ENCODE results near the gene PLCL1.

The PLCL1 gene

GRCh38 chr2:198144660-198145059, 340.3 kb downstream of the PLCL1 start:
- no peaks in the 10 kb centered on the region for H3K4me1 ChIP-seq (ENCODE audit: control insufficient read depth, insufficient read depth, low read length)
- H3K27ac ChIP-seq (ENCODE audit: low read depth, low read length): no peak overlapping the region
- no peaks in the 10 kb centered on the region for H3K36me3 ChIP-seq (ENCODE audit: control insufficient read depth, insufficient read depth, low read length)
- no peak overlapping the region for H3K4me3 ChIP-seq (ENCODE audit: low read depth, low read length)
- H3K9ac ChIP-seq (ENCODE audit: low read length): no peak overlapping the region
- H3K9me3 ChIP-seq (ENCODE audit: control insufficient read depth, insufficient read depth, low read depth, low read length): no peaks in the 10 kb centered on the region
- no peaks in the 10 kb centered on the region for H3K27me3 ChIP-seq (ENCODE audit: control insufficient read depth, insufficient read depth, low read length)

- no peak overlapping the region for H3K27ac ChIP-seq (ENCODE audit: low read depth, low read length)
- no peaks in the 10 kb centered on the region for H3K9me3 ChIP-seq (ENCODE audit: control insufficient read depth, insufficient read depth, low read depth, low read length)
- H3K4me1 ChIP-seq (ENCODE audit: control insufficient read depth, insufficient read depth, low read length): no peaks in the 10 kb centered on the region
- H3K36me3 ChIP-seq (ENCODE audit: control insufficient read depth, insufficient read depth, low read length): no peaks in the 10 kb centered on the region
- H3K9ac ChIP-seq (ENCODE audit: low read length): no peak overlapping the region
- no peak overlapping the region for H3K4me3 ChIP-seq (ENCODE audit: low read depth, low read length)
- no peaks in the 10 kb centered on the region for H3K27me3 ChIP-seq (ENCODE audit: control insufficient read depth, insufficient read depth, low read length)
Measured at GRCh38 chr2:198146346-198146940, 342.1 kb downstream of the PLCL1 start.

DNA sequence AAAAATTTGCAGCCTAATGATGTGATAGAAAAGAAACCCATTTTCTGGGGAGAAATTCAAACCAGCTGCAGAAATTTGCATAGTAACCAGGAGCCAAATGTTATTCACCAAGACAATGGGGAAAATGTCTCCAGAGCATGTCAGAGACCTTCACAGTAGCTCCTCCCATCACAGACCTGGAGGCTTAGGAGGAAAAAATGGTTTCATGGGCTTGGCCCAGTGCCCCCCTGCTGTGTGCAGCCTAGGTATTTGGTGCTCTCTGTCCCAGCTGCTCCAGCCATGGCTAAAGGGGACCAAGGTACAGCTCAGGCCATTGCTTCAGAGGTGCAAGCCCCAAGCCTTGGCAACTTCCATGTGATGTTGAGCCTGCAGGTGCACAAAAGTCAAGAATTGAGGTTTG, 352.9 kb downstream of the PLCL1 start:
- Histone ChIP-seq H3K27me3 (ENCODE audit: control insufficient read depth, insufficient read depth, low read length) (no peaks in the 10 kb centered on the region), H3K27ac (ENCODE audit: low read depth, low read length) (no peak overlapping the region), H3K4me3 (ENCODE audit: low read depth, low read length) (no peak overlapping the region), H3K36me3 (ENCODE audit: control insufficient read depth, insufficient read depth, low read length) (no peaks in the 10 kb centered on the region), H3K4me1 (ENCODE audit: control insufficient read depth, insufficient read depth, low read length) (no peaks in the 10 kb centered on the region), H3K9ac (ENCODE audit: low read length) (no peak overlapping the region), H3K9me3 (ENCODE audit: control insufficient read depth, insufficient read depth, low read depth, low read length) (peaks cover 14% of the 10 kb centered on the region)

DNA sequence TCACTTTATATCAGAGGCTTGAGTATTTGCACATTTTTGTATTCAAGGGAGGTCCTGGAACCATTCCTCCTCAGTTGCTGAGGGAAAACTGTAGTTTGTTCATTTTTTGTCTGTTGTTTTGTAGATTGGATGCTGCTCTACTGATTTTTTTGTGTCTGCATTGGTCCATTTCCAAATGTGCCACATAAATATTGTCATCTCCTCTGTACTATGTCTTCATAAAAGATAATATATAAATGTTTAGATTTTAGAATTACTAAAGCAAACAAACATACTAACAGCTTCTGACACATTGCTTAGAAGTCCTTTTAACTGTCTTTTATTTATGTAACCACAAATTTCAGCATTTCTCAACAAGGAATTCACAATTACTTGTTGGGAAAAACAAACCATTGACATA, 356.8 kb downstream of the PLCL1 start:
- H3K27me3 ChIP-seq (ENCODE audit: control insufficient read depth, insufficient read depth, low read length): no peaks in the 10 kb centered on the region

DNA sequence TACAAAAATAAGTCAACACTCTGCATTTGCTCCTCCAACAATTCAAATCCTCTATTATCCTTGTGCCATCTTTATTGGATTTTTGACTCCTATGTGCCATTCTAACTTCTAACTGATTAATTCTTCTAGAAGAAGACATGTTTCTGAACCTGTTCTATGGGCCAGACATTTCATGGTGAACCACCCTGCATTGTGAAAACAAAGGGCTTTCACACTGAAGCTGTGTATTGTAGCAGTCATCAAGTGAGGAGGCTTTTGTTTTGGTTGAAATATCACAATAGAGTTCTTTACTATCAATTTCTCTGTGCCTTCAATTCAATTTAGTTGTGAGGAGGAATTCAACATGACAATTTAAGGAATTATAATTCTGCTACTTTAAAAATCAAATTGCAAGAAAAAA, 357.9 kb downstream of the PLCL1 start:
- H3K36me3 ChIP-seq (ENCODE audit: control insufficient read depth, insufficient read depth, low read length): no peaks in the 10 kb centered on the region
- no peak overlapping the region for H3K4me3 ChIP-seq (ENCODE audit: low read depth, low read length)
- peaks cover 10% of the 10 kb centered on the region for H3K9me3 ChIP-seq (ENCODE audit: control insufficient read depth, insufficient read depth, low read depth, low read length)
- H3K27ac ChIP-seq (ENCODE audit: low read depth, low read length): no peak overlapping the region
- no peaks in the 10 kb centered on the region for H3K4me1 ChIP-seq (ENCODE audit: control insufficient read depth, insufficient read depth, low read length)
- H3K27me3 ChIP-seq (ENCODE audit: control insufficient read depth, insufficient read depth, low read length): no peaks in the 10 kb centered on the region
- H3K9ac ChIP-seq (ENCODE audit: low read length): no peak overlapping the region

More for the DNA sequence above, 356.8 kb downstream of the PLCL1 start:
- no peak overlapping the region for H3K27ac ChIP-seq (ENCODE audit: low read depth, low read length)
- H3K4me3 ChIP-seq (ENCODE audit: low read depth, low read length): no peak overlapping the region
- no peaks in the 10 kb centered on the region for H3K4me1 ChIP-seq (ENCODE audit: control insufficient read depth, insufficient read depth, low read length)
- H3K9ac ChIP-seq (ENCODE audit: low read length): no peak overlapping the region
- H3K9me3 ChIP-seq (ENCODE audit: control insufficient read depth, insufficient read depth, low read depth, low read length): peaks cover 14% of the 10 kb centered on the region
- H3K36me3 ChIP-seq (ENCODE audit: control insufficient read depth, insufficient read depth, low read length): no peaks in the 10 kb centered on the region

DNA sequence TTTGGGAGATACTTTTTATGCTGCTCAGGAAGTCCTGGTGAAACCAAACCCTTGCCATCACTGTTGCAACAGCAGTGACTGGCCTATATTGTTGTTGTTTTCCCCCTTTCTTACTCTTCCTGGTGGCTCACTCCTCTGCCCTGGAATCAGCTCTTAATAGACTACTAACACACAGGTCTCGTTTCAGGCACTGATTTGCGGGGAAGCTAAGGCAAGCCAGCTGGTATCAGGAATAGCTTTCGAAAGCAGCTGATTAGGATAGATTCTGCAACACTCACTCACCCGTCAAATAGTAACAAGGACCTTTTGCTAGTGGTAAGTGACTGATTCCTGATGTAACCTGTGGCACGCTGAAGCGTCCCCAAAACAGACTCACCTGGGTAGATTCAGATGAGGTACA, 360.4 kb downstream of the PLCL1 start:
- no peaks in the 10 kb centered on the region for H3K27me3 ChIP-seq (ENCODE audit: control insufficient read depth, insufficient read depth, low read length)
- no peak overlapping the region for H3K27ac ChIP-seq (ENCODE audit: low read depth, low read length)

GRCh38 chr2:198165289-198165688, 360.9 kb downstream of the PLCL1 start:
- no peaks in the 10 kb centered on the region for H3K9me3 ChIP-seq (ENCODE audit: control insufficient read depth, insufficient read depth, low read depth, low read length)
- H3K4me1 ChIP-seq (ENCODE audit: control insufficient read depth, insufficient read depth, low read length): no peaks in the 10 kb centered on the region
- H3K27me3 ChIP-seq (ENCODE audit: control insufficient read depth, insufficient read depth, low read length): no peaks in the 10 kb centered on the region
- no peak overlapping the region for H3K9ac ChIP-seq (ENCODE audit: low read length)
- no peaks in the 10 kb centered on the region for H3K36me3 ChIP-seq (ENCODE audit: control insufficient read depth, insufficient read depth, low read length)
- no peak overlapping the region for H3K4me3 ChIP-seq (ENCODE audit: low read depth, low read length)
- no peak overlapping the region for H3K27ac ChIP-seq (ENCODE audit: low read depth, low read length)

More for the DNA sequence above, 360.4 kb downstream of the PLCL1 start:
- H3K4me1 ChIP-seq (ENCODE audit: control insufficient read depth, insufficient read depth, low read length): no peaks in the 10 kb centered on the region
- H3K9ac ChIP-seq (ENCODE audit: low read length): no peak overlapping the region
- H3K36me3 ChIP-seq (ENCODE audit: control insufficient read depth, insufficient read depth, low read length): no peaks in the 10 kb centered on the region
- H3K4me3 ChIP-seq (ENCODE audit: low read depth, low read length): no peak overlapping the region
- no peaks in the 10 kb centered on the region for H3K9me3 ChIP-seq (ENCODE audit: control insufficient read depth, insufficient read depth, low read depth, low read length)

- no peak overlapping the region for H3K27ac ChIP-seq (ENCODE audit: low read depth, low read length)
- no peaks in the 10 kb centered on the region for H3K9me3 ChIP-seq (ENCODE audit: control insufficient read depth, insufficient read depth, low read depth, low read length)
- no peaks in the 10 kb centered on the region for H3K4me1 ChIP-seq (ENCODE audit: control insufficient read depth, insufficient read depth, low read length)
- no peaks in the 10 kb centered on the region for H3K36me3 ChIP-seq (ENCODE audit: control insufficient read depth, insufficient read depth, low read length)
- no peaks in the 10 kb centered on the region for H3K27me3 ChIP-seq (ENCODE audit: control insufficient read depth, insufficient read depth, low read length)
- H3K9ac ChIP-seq (ENCODE audit: low read length): no peak overlapping the region
- H3K4me3 ChIP-seq (ENCODE audit: low read depth, low read length): no peak overlapping the region
Measured at GRCh38 chr2:198167346-198167745, 363.0 kb downstream of the PLCL1 start.

DNA sequence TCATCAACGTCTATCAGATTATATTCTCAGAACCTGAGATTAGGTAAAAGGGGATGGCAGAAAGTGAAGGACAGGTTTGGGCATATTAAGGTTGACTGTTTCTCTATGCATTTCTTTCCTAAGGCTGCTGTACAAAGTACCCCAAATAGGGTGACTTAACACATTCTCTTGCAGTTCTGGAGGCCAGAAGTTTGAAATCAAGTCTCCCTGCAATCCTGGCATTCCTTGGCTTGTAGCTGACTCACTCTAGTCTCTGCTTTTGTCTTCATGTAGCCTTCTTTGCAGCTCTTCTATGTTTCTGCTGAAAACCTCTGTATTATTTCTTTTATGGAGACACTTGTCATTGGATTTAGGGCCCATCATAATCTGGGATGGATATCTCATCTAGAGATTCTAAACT, 364.3 kb downstream of the PLCL1 start:
- Histone ChIP-seq H3K9me3 (ENCODE audit: control insufficient read depth, insufficient read depth, low read depth, low read length) (no peaks in the 10 kb centered on the region), H3K9ac (ENCODE audit: low read length) (no peak overlapping the region), H3K27me3 (ENCODE audit: control insufficient read depth, insufficient read depth, low read length) (no peaks in the 10 kb centered on the region), H3K4me1 (ENCODE audit: control insufficient read depth, insufficient read depth, low read length) (no peaks in the 10 kb centered on the region), H3K36me3 (ENCODE audit: control insufficient read depth, insufficient read depth, low read length) (no peaks in the 10 kb centered on the region), H3K4me3 (ENCODE audit: low read depth, low read length) (no peak overlapping the region), H3K27ac (ENCODE audit: low read depth, low read length) (no peak overlapping the region)

GRCh38 chr2:198173242-198173641, 368.8 kb downstream of the PLCL1 start:
- H3K9ac ChIP-seq (ENCODE audit: low read length): no peak overlapping the region
- H3K27ac ChIP-seq (ENCODE audit: low read depth, low read length): no peak overlapping the region
- peaks cover 4% of the 10 kb centered on the region; the same call in 1 of the 2 replicates for H3K9me3 ChIP-seq (ENCODE audit: control insufficient read depth, insufficient read depth, low read depth, low read length)
- H3K4me3 ChIP-seq (ENCODE audit: low read depth, low read length): no peak overlapping the region
- no peaks in the 10 kb centered on the region for H3K4me1 ChIP-seq (ENCODE audit: control insufficient read depth, insufficient read depth, low read length)
- H3K27me3 ChIP-seq (ENCODE audit: control insufficient read depth, insufficient read depth, low read length): no peaks in the 10 kb centered on the region
- H3K36me3 ChIP-seq (ENCODE audit: control insufficient read depth, insufficient read depth, low read length): no peaks in the 10 kb centered on the region

DNA sequence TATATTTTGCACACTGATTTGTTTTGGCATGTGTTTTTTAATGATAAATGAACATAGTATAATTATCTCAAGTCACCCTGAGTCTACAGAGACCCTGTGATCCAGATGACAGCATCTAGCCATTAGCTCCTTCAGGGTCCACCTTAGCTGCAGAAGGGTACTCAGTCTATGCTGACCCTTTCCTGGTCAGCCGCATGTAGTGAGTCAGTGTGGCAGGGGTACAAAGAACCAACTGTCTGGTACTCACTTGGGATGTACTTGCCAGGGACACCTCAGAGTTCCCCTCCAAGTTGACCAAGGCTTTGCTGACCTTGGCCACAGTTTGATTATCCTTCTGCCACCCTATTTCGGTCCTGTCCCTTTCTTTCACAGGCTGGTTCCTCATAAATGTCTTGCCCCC, 369.5 kb downstream of the PLCL1 start:
- no peak overlapping the region for H3K9ac ChIP-seq (ENCODE audit: low read length)
- H3K36me3 ChIP-seq (ENCODE audit: control insufficient read depth, insufficient read depth, low read length): no peaks in the 10 kb centered on the region
- peaks cover 7% of the 10 kb centered on the region; the same call in 1 of the 2 replicates for H3K9me3 ChIP-seq (ENCODE audit: control insufficient read depth, insufficient read depth, low read depth, low read length)
- no peaks in the 10 kb centered on the region for H3K4me1 ChIP-seq (ENCODE audit: control insufficient read depth, insufficient read depth, low read length)
- no peak overlapping the region for H3K27ac ChIP-seq (ENCODE audit: low read depth, low read length)
- H3K4me3 ChIP-seq (ENCODE audit: low read depth, low read length): no peak overlapping the region
- H3K27me3 ChIP-seq (ENCODE audit: control insufficient read depth, insufficient read depth, low read length): no peaks in the 10 kb centered on the region

GRCh38 chr2:198175271-198175670, 370.9 kb downstream of the PLCL1 start:
- Histone ChIP-seq H3K9me3 (ENCODE audit: control insufficient read depth, insufficient read depth, low read depth, low read length) (peaks cover 9% of the 10 kb centered on the region; the same call in 1 of the 2 replicates), H3K27ac (ENCODE audit: low read depth, low read length) (no peak overlapping the region), H3K9ac (ENCODE audit: low read length) (no peak overlapping the region), H3K4me3 (ENCODE audit: low read depth, low read length) (no peak overlapping the region), H3K36me3 (ENCODE audit: control insufficient read depth, insufficient read depth, low read length) (no peaks in the 10 kb centered on the region), H3K4me1 (ENCODE audit: control insufficient read depth, insufficient read depth, low read length) (no peaks in the 10 kb centered on the region), H3K27me3 (ENCODE audit: control insufficient read depth, insufficient read depth, low read length) (no peaks in the 10 kb centered on the region)
